Breast epithelium (tissue), 4 donors: ENCODE results near the gene SEC23IP. TPM values are rescaled to one million over a fixed set of nuclear protein-coding genes. Genes with fewer than 3 reads are reported as not detected.
"Not testable (repeated sequence)": the region's sequence is repeated elsewhere in the genome, so short reads cannot be mapped to it uniquely, and the experiment has no call there.

Source experiments
- DNase-seq, 2 donors: peaks; one replicate each; pipeline ENCODE4 v3.0.0-alpha.2; 2019; ENCODE audit warnings: low spot score in 2 of 2
- H3K27ac ChIP-seq, 2 donors: fragments of 200-600 bp; sonication (generic) in 1 of 2; one replicate each; pipeline ENCODE4 v1.5.1; 2016 to 2019; ENCODE audit warnings: mild to moderate bottlenecking in 1 of 2
- H3K27me3 ChIP-seq, 2 donors: fragments of 200-600 bp; sonication (generic) in 1 of 2; one replicate each; pipeline versions ENCODE4 v1.5.1 to v1.6.0; 2017 to 2019; ENCODE audit warnings: control low read depth in 1 of 2, mild to moderate bottlenecking in 1 of 2
- H3K36me3 ChIP-seq: fragments of 200-600 bp; one replicate; pipeline ENCODE4 v1.5.1; 2019
- H3K4me1 ChIP-seq, 2 donors: fragments of 200-600 bp; sonication (generic); one replicate each; pipeline ENCODE4 v1.5.1; 2016 to 2019; ENCODE audit warnings: control low read depth in 1 of 2
- H3K4me3 ChIP-seq, 3 donors: fragments of 200-600 bp; sonication (generic); 1 replicate in 2 of 3; 2 replicates in 1 of 3; pipeline ENCODE4 v1.5.1; 2016 to 2019; ENCODE audit warnings: mild to moderate bottlenecking in 3 of 3, moderate library complexity in 2 of 3
- H3K9me3 ChIP-seq, 2 donors: fragments of 200-600 bp; sonication (generic) in 1 of 2; one replicate each; pipeline ENCODE4 v1.5.1; 2016 to 2019; ENCODE audit warnings: control low read depth in 1 of 2
- CTCF ChIP-seq, 3 donors: fragments of 450-650 bp; IDR thresholded peaks; one replicate each; pipeline ENCODE4 v1.5.1; 2016 to 2017; ENCODE audit warnings: antibody characterized with exemption in 3 of 3, mild to moderate bottlenecking in 3 of 3, moderate library complexity in 3 of 3
- POLR2A ChIP-seq: fragments of 450-650 bp; IDR thresholded peaks from one replicate; pipeline ENCODE4 v1.6.1; 2016; ENCODE audit warnings: antibody characterized with exemption, mild to moderate bottlenecking, moderate library complexity
- POLR2AphosphoS5 ChIP-seq, 3 donors: sonication (generic); formaldehyde crosslinking; IDR thresholded peaks; one replicate each; pipeline ENCODE4 v1.6.1; 2017; ENCODE audit warnings: antibody characterized with exemption in 3 of 3
- intact Hi-C: fragments of 100-400 bp; cut with DNase I; formaldehyde crosslinking; loops from one replicate; pipeline ENCODE4 v1.15.1; 2023; ENCODE audit warnings: low total_unique reads
- total RNA-seq, 3 donors: library from RNA; depleted of rRNA; stranded (reverse); fragments of >200 nt; gene quantifications; one replicate each; pipeline ENCODE4 v1.1.0, GENCODE V29; 2016

Gene SEC23IP
- total RNA-seq, 3 donors from 2014 or later = 19.9 to 35.0 (median 25.9) TPM

DNA sequence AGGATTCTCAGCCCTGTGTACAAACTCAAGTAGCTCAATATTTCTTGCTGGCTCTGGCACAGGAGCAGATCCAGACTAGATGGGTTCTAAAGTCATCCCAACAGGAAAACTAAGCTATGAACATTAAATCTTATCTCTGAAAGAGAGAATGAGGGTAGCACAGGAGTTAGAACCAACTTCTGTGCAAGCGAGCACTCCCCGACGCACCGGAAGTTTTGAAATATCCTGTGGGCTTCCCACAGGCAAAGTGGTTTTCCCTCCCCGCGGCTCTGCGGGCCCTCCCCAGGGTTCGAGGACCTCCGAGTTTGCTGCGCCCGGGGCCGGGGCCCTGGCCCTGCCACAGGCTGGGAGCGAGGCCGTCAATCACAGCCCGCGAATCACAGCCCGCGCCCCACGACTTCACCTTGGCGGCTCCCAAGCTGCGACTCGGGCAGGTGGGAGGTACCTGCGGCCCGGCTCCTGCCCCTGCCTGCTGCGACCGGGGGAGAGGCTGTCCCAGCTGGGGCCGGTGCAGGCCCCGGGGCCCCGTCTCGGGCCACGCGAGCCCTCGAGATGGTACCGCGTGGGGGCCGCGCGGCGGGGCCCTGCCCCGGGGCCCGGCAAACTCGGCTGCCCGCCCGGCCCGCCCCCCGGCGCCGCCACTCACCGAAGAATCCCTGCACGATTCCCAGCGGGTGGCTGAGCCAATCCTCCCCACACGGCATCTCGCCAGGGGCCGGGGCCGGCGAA lies 20.5 kb upstream of the SEC23IP start:
- TF ChIP-seq POLR2AphosphoS5 (IDR thresholded peaks at IDR 0.05) (no peak), POLR2A (no peak), CTCF (IDR thresholded peaks at IDR 0.05) (no peak)
- Histone ChIP-seq H3K27ac (peak overlapping the region; percentile 85 to 95), H3K4me1 (peaks cover 0 to 5% of the 10 kb centered on the region in 2 donors), H3K9me3 (no peaks in the 10 kb centered on the region), H3K27me3 (no peaks in the 10 kb centered on the region), H3K4me3 (peak overlapping the region; percentile 78 to 85 (median 84)), H3K36me3 (no peaks in the 10 kb centered on the region)
- intact Hi-C loops = no loop called here
- peak in 1 of 2 donors; percentile 62 for DNase-seq

DNA sequence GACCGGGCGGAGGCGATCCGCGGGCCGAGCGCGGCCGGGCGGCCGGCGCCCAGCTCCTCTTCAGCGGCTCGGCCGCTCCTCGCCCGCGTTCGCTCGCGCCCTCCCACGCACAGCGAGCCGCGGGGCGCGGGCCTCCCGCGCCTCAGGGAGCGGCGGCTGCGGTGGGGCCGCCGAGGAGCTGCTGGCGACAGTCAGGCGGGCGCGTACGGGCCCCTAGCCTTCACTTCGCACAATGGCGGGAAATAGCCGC lies 20.0 kb upstream of the SEC23IP start, which contains the start of gene MCMBP:
Gene MCMBP (minus strand): TSS at position 234 of the 250 bp plus-strand sequence. CDS start 259 bp downstream, outside the sequence.
- Histone ChIP-seq H3K36me3 (no peaks in the 10 kb centered on the region), H3K4me3 (peak within 1 kb of the TSS; percentile 78 to 85 (median 84)), H3K9me3 (no peaks in the 10 kb centered on the region), H3K27me3 (no peaks in the 10 kb centered on the region), H3K27ac (peak within 1 kb of the TSS; percentile 85 to 95), H3K4me1 (peaks cover 0 to 5% of the 10 kb centered on the region in 2 donors)
- intact Hi-C loops = no loop called here
- peak in 1 of 3 donors; percentile 23 for TF ChIP-seq POLR2AphosphoS5 (IDR thresholded peaks at IDR 0.05)
- TF ChIP-seq POLR2A = no peak
- DNase-seq = no peak

- H3K27ac ChIP-seq = peak overlapping the region; percentile 85 to 95
- H3K9me3 ChIP-seq = no peaks in the 10 kb centered on the region
- peaks cover 0 to 5% of the 10 kb centered on the region in 2 donors for H3K4me1 ChIP-seq
- peak overlapping the region; percentile 78 to 85 (median 84) for H3K4me3 ChIP-seq
- no peaks in the 10 kb centered on the region for H3K36me3 ChIP-seq
- peak; percentile 65 to 80 for DNase-seq
- intact Hi-C loops = no loop called here
- TF ChIP-seq POLR2AphosphoS5 (IDR thresholded peaks at IDR 0.05) (peak in 2 of 3 donors; percentile 1 to 13), CTCF (IDR thresholded peaks at IDR 0.05) (no peak)
- no peaks in the 10 kb centered on the region for H3K27me3 ChIP-seq
Observed at GRCh38 chr10:119872860-119873681, 19.5 kb upstream of the SEC23IP start.

DNA sequence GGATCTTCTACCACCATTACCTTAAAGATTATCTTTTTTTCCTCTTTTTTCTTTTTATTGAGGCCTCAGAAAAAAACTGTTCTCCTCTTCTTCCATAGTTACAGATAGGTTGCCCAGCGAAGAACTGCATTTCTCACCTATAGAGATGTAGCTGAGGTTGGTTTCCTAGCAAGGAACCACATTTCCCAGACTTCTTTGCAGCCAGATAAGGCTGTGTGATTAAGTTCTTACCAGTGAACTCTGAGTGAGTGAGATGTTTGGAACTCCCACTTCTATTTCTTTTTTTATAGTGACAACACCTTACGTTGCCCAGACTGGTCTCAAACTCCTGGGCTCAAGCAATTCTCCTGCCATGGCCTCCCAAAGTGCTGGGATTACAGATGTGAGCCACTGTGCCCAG lies 14.0 kb upstream of the SEC23IP start:
- Histone ChIP-seq H3K4me1 (no peaks in the 10 kb centered on the region), H3K27ac (no peak overlapping the region), H3K4me3 (no peak overlapping the region), H3K36me3 (no peaks in the 10 kb centered on the region), H3K27me3 (no peaks in the 10 kb centered on the region), H3K9me3 (no peaks in the 10 kb centered on the region)
- intact Hi-C loops = loop anchor here (5.0 kb wide), 1 partner anchor 219 kb away; no protein-coding TSS in a partner anchor
- no peak for DNase-seq
- TF ChIP-seq POLR2A (no peak), POLR2AphosphoS5 (IDR thresholded peaks at IDR 0.05) (no peak), CTCF (IDR thresholded peaks at IDR 0.05) (no peak)

DNA sequence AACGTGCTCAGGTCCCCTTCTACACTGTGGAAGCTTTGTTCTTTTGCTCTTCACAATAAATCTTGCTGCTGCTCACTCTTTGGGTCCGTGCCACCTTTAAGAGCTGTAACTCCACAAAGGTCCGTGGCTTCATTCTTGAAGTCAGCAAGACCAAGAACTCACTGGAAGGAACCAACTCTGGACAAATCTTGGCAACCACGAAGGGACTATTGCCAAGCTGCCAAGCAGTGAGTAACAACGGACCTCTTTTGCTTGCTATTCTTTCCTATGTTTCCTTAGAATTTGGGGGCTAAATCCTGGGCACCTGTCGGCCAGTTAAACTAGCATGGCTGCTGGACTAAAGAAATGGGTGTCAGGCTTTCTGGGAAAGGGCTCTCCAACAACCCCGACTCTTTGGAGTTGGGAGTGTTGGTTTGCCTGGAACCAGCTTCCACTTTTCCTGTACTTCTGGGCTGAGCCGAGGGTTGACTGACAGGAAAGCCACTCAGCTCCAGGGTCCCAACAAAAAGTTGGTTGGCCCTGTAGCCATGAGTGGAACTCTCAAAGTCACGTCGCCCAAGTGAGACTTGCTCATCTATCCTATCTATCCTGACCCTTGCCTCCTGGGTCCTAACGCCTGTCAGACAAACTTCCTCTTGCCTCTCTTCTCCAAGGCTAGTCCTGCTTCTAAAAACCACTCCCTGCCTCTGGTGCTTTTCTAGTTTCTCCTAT lies 8.5 kb upstream of the SEC23IP start:
- intact Hi-C loops, DNase-seq: not testable (repeated sequence)

GRCh38 chr10:119886070-119886469 lies 6.5 kb upstream of the SEC23IP start:
- H3K4me1 ChIP-seq = not testable (repeated sequence)

More for the DNA sequence above, 8.5 kb upstream of the SEC23IP start:
- H3K27ac ChIP-seq, H3K4me1 ChIP-seq, H3K36me3 ChIP-seq, H3K9me3 ChIP-seq, H3K27me3 ChIP-seq, H3K4me3 ChIP-seq: not testable (repeated sequence)

GRCh38 chr10:119888715-119889114 lies 3.8 kb upstream of the SEC23IP start:
- H3K9me3 ChIP-seq, H3K27ac ChIP-seq, H3K36me3 ChIP-seq, intact Hi-C loops, H3K27me3 ChIP-seq, DNase-seq, H3K4me3 ChIP-seq, H3K4me1 ChIP-seq: not testable (repeated sequence)

More at GRCh38 chr10:119886070-119886469, 6.5 kb upstream of the SEC23IP start:
- H3K4me3 ChIP-seq, H3K36me3 ChIP-seq, H3K27me3 ChIP-seq, DNase-seq, H3K27ac ChIP-seq, intact Hi-C loops, H3K9me3 ChIP-seq: not testable (repeated sequence)

GRCh38 chr10:119889201-119889600 lies 3.3 kb upstream of the SEC23IP start:
- H3K9me3 ChIP-seq, H3K36me3 ChIP-seq, H3K27me3 ChIP-seq, H3K4me3 ChIP-seq, H3K27ac ChIP-seq, intact Hi-C loops, DNase-seq: not testable (repeated sequence)
- H3K4me1 ChIP-seq = peaks cover 0 to 13% of the 10 kb centered on the region in 2 donors

DNA sequence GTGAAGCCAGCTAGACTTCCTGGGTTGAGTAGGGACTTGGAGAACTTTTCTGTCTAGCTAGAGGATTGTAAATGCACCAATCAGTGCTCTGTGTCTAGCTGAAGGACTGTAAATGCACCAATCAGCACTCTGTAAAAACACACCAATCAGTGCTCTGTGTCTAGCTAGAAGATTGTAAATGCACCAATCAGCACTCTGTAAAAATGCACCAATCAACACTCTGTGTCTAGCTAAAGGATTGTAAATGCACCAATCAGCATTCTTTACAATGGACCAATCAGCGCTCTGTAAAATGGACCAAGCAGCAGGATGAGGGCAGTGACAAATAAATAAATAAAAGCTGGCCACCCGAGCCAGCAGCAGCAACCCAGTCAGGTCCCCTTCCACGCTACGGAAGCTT lies 2.2 kb upstream of the SEC23IP start:
- DNase-seq, H3K4me3 ChIP-seq, intact Hi-C loops, H3K36me3 ChIP-seq, H3K9me3 ChIP-seq, H3K27me3 ChIP-seq, H3K27ac ChIP-seq: not testable (repeated sequence)
- peaks cover 0 to 15% of the 10 kb centered on the region in 2 donors for H3K4me1 ChIP-seq
